Osteoblast (primary cell): ENCODE data around the gene GCN1. TPM values are rescaled to one million over a fixed set of nuclear protein-coding genes. Genes with fewer than 3 reads are reported as not detected.

Source experiments
- DNase-seq: peaks from one replicate; pipeline ENCODE4 v3.0.0; 2011; ENCODE audit warnings: low spot score, mixed read lengths; ENCODE audit not compliant: insufficient read length; ENCODE audit errors: missing footprints
- H2AFZ ChIP-seq: 2 replicates; pipeline ENCODE4 v1.6.0; 2011; ENCODE audit warnings: mild to moderate bottlenecking, low read length
- H3K27ac ChIP-seq: 2 replicates; pipeline ENCODE4 v1.5.1; 2011; ENCODE audit warnings: mild to moderate bottlenecking, low read depth, low read length, moderate library complexity
- H3K27me3 ChIP-seq: 2 replicates; pipeline ENCODE4 v1.6.0; 2012; ENCODE audit warnings: mild to moderate bottlenecking, control low read depth, inconsistent platforms, low read length, moderate library complexity; ENCODE audit not compliant: insufficient read depth
- H3K36me3 ChIP-seq: 2 replicates; pipeline ENCODE4 v1.5.1; 2011; ENCODE audit warnings: mild to moderate bottlenecking, low read length, control low read depth, moderate library complexity; ENCODE audit not compliant: insufficient read depth
- H3K4me1 ChIP-seq: 2 replicates; pipeline ENCODE4 v1.5.1; 2011; ENCODE audit warnings: mild to moderate bottlenecking, low read length, control low read depth, moderate library complexity; ENCODE audit not compliant: insufficient read depth
- H3K4me2 ChIP-seq: 2 replicates; pipeline ENCODE4 v1.6.0; 2011; ENCODE audit warnings: mild to moderate bottlenecking, low read length; ENCODE audit not compliant: insufficient read depth
- H3K4me3 ChIP-seq: fragments of 200-600 bp; sonication (generic); 3 replicates; pipeline ENCODE4 v1.5.1; 2012; ENCODE audit warnings: mild to moderate bottlenecking, low read length, inconsistent platforms; ENCODE audit not compliant: insufficient read depth
- H3K79me2 ChIP-seq: 2 replicates; pipeline ENCODE4 v1.6.0; 2012; ENCODE audit warnings: mild to moderate bottlenecking, low read length, control low read depth, inconsistent platforms; ENCODE audit not compliant: insufficient read depth
- H3K9me3 ChIP-seq: 2 replicates; pipeline ENCODE4 v1.5.1; 2011; ENCODE audit warnings: low read depth, low read length, control low read depth
- H4K20me1 ChIP-seq: 2 replicates; pipeline ENCODE4 v1.6.0; 2012; ENCODE audit warnings: mild to moderate bottlenecking, low read length, control low read depth; ENCODE audit not compliant: insufficient read depth
- CTCF ChIP-seq: IDR thresholded peaks from 2 replicates; pipeline ENCODE4 v1.5.1; 2011; ENCODE audit warnings: mild to moderate bottlenecking, low read depth, low read length, moderate library complexity; ENCODE audit errors: extremely low read depth
- total RNA-seq: library from RNA; depleted of rRNA; stranded (reverse); fragments of >200 nt; gene quantifications from 2 replicates; pipeline ENCODE4 v1.2.3, GENCODE V29; 2012

GCN1 gene
- total RNA-seq, 1 donor, result 103 TPM

- H3K79me2 ChIP-seq, result peaks cover 85% of the 10 kb centered on the region
- no peak overlapping the region for H3K4me3 ChIP-seq
- H3K9me3 ChIP-seq, result no peaks in the 10 kb centered on the region
- H3K27ac ChIP-seq, result no peak overlapping the region
- peaks cover 21% of the 10 kb centered on the region for H3K4me1 ChIP-seq
- peaks cover 73% of the 10 kb centered on the region for H3K36me3 ChIP-seq
- peaks cover 30% of the 10 kb centered on the region for H4K20me1 ChIP-seq
- no peaks in the 10 kb centered on the region for H3K27me3 ChIP-seq
- no peak for TF ChIP-seq CTCF
- no peak overlapping the region for H3K4me2 ChIP-seq
- H2AFZ ChIP-seq, result no peak overlapping the region
- DNase-seq, result no peak
Measured at GRCh38 chr12:120221576-120221900, 27.0 kb upstream of the GCN1 start.

- Histone ChIP-seq H3K79me2 (peaks cover 83% of the 10 kb centered on the region), H3K4me1 (peaks cover 17% of the 10 kb centered on the region), H3K4me3 (no peak overlapping the region), H3K27ac (no peak overlapping the region), H2AFZ (no peak overlapping the region), H4K20me1 (peaks cover 25% of the 10 kb centered on the region), H3K4me2 (no peak overlapping the region), H3K27me3 (no peaks in the 10 kb centered on the region), H3K9me3 (no peaks in the 10 kb centered on the region), H3K36me3 (peaks cover 73% of the 10 kb centered on the region)
- DNase-seq, result peak; percentile 80
- TF ChIP-seq CTCF, result no peak
Measured at GRCh38 chr12:120220838-120221575, 26.5 kb upstream of the GCN1 start.

- Histone ChIP-seq H3K27me3 (no peaks in the 10 kb centered on the region), H3K4me2 (no peak overlapping the region), H3K9me3 (no peaks in the 10 kb centered on the region), H3K4me1 (no peaks in the 10 kb centered on the region), H3K27ac (no peak overlapping the region), H4K20me1 (peaks cover 8% of the 10 kb centered on the region), H3K79me2 (peaks cover 70% of the 10 kb centered on the region), H2AFZ (no peak overlapping the region), H3K4me3 (no peak overlapping the region), H3K36me3 (peaks cover 79% of the 10 kb centered on the region)
- TF ChIP-seq CTCF, result no peak
- DNase-seq, result peak; percentile 84
Measured at GRCh38 chr12:120218680-120219606, 24.4 kb upstream of the GCN1 start.
